NCI-H2029 treated with DMSO at 0.1 percent for 48 hours (cell line): Measurements from ENCODE around the gene IPO4.
"Not testable (repeated sequence)": the region's sequence is repeated elsewhere in the genome, so short reads cannot be mapped to it uniquely, and the experiment has no call there.

Experiments used
- DNase-seq: peaks from one replicate; lab custom pipeline; 2025; lab: John Stamatoyannopoulos, UW

Gene IPO4

GRCh38 chr14:24215495-24216344 is 27.1 kb upstream of the IPO4 start, which contains the start of gene MDP1:
MDP1 (minus strand) TSS chr14:24216066; CDS start chr14:24215955, 111 bp downstream.
- peak; percentile 36 for DNase-seq

DNA sequence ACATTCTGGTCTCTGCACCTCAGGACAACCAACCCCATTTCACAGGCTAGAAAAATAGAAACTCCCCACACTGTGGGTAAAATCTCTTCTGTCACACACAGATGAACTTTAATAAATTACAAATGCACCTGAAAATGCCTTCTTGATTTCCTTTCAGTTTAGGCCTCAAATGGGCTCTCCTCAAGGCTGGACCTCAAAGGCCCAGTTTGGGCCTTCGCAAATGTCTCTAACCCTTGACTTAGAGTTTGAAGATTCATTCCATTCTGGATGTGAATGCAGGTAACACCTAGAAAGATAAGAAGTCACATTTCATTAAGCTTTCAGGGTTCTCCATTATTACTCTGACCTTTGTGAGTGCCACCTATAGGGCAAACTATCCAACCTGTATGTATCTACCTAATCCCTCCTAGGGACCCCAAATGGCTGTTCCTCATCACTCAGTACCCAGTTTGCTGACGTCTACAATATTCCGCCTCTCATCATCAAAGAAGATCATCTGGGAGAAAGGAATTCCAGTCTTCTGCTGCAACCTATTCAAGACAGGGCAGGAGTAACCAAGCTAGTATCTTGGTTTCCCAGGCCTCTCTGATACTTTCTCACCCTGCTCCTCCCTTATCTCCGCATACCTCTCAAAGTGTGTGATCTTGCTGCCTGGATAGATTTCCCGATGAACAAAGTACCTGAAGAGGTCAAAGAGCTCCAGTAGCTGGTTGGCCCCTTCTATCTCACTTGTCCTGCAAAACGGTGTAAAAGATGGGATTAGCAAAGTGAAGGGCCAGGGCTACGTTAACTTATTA is 25.4 kb upstream of the IPO4 start:
- no peak for DNase-seq

GRCh38 chr14:24212924-24213865 is 24.6 kb upstream of the IPO4 start, which contains the start of gene CHMP4A:
CHMP4A (minus strand) TSS chr14:24213488; CDS start chr14:24213439, 49 bp downstream.
- peak; percentile 78 for DNase-seq

GRCh38 chr14:24211311-24211710 is 22.7 kb upstream of the IPO4 start:
- DNase-seq: no peak

GRCh38 chr14:24207625-24208024 is 19.0 kb upstream of the IPO4 start:
- no peak for DNase-seq

DNA sequence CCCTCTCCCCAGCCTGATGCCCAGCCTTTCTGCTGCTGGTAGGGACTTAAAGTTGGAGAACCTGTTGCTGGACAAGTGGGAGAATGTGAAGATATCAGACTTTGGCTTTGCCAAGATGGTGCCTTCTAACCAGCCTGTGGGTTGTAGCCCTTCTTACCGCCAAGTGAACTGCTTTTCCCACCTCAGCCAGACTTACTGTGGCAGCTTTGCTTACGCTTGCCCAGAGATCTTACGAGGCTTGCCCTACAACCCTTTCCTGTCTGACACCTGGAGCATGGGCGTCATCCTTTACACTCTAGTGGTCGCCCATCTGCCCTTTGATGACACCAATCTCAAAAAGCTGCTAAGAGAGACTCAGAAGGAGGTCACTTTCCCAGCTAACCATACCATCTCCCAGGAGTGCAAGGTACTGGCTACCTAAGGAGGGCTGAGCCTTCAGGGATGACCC is 18.5 kb upstream of the IPO4 start:
- no peak for DNase-seq

DNA sequence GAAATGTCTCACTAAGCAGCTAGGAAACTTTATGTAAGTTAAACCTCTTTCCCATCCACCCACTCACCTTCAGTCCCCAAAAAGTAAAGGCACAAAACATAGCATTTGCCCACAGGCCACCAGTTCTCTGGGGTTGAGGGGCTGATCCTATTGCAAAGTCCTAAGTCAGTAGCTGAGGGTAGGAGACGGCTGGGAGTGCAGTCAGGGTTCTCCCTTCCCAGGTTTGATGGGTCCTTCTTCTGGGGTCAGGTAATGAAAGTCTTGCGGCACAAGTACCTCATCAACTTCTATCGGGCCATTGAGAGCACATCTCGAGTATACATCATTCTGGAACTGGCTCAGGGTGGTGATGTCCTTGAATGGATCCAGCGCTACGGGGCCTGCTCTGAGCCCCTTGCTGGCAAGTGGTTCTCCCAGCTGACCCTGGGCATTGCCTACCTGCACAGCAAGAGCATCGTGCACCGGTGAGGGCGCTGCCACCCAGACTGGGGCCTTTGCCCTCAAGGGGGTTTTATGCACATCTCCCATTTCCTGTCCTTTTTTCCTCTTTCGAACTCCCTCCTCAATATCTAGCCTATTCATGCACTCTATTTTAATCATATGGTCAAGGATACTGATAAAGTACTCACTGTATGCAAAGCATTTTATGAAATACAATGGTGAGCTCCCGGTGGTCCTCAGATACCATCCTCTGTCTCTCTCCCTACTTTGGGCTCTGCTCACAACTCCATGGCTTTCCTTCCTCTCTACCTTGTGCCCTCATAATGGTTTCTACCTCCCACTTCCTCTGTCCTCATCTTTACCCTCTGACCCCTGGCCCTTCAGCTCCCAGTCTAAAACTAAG is 17.9 kb upstream of the IPO4 start:
- DNase-seq: no peak

DNA sequence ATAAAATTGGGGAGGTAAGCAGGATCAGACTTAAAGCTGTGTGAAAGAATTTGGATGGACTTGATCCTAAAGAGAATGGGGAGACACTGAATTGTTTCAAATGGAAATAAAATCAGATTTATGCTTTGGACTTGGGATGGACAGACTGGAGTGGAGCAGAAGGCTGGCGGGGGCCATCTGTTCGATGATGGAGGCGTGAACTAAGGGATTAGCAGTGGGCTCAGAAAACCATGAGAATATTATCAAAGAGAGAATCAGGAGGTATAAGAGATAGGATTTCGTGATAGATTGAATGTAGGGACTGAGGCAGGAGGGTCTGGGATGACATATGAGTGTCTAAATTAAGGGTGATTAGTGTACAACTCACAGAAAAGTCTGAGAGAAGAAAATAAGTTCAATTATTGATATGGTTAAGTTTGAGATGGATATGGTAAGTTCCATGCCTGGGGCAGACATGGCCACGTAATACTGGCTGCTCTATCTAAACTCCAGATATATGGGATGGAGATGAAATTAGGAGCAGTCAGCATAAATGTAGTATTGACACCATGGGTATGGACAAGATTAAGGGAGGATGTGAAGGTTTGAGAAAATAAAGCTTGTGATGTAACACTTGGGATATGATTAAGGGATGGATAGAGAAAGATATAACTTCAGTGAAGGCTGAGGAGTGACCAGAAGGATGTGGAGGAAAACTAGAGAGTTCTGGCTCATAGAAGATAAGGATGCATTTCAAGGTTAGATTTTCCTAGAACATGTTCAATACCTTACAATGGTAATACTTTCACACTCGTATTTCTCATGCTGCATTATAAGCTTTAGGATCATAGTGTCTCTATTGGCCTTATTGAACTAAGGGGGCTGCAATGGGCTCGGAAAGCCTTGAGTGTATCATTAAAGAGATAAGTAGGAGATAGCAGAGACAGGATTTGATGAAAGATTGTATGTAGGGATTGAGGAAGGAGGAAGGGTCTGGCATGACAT is 15.8 kb upstream of the IPO4 start:
- DNase-seq: no peak

GRCh38 chr14:24203249-24203886 is 14.8 kb upstream of the IPO4 start:
- not testable (repeated sequence) for DNase-seq

GRCh38 chr14:24202538-24202937 is 13.9 kb upstream of the IPO4 start:
- DNase-seq: not testable (repeated sequence)

DNA sequence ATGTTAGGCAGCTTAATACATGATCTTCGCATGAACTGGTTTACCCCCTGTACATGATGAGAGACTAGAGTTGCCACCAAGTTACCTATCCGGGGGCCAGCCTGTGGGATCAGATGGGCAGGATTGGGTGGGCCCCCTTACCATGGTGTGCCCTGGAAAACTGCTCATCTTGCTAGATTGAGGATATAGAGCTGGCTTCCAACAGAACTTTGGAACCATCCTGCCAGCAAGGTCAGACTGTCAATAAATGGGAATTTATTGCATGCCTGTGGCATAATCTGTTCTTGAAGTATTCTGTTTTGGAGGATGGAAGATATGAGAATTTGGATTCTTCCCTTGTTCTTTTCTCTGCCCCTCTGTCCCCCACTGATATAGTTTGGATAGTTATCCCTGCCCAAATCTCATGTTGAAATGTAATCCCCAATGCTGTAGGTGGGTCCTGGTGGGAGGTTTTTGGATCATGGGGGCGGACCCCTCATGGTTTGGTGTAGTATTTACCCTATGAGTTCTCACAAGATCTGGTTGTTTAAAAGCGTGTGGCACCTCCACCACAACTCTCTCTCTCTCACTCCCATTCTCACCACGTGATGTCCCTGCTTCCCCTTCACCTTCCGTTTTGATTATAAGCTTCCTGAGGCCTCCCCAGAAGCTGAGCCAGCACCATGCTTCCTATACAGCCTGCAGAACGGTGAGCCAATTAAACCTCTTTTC is 10.4 kb upstream of the IPO4 start:
- no peak for DNase-seq

GRCh38 chr14:24197056-24197450 is 8.4 kb upstream of the IPO4 start:
- DNase-seq: no peak

DNA sequence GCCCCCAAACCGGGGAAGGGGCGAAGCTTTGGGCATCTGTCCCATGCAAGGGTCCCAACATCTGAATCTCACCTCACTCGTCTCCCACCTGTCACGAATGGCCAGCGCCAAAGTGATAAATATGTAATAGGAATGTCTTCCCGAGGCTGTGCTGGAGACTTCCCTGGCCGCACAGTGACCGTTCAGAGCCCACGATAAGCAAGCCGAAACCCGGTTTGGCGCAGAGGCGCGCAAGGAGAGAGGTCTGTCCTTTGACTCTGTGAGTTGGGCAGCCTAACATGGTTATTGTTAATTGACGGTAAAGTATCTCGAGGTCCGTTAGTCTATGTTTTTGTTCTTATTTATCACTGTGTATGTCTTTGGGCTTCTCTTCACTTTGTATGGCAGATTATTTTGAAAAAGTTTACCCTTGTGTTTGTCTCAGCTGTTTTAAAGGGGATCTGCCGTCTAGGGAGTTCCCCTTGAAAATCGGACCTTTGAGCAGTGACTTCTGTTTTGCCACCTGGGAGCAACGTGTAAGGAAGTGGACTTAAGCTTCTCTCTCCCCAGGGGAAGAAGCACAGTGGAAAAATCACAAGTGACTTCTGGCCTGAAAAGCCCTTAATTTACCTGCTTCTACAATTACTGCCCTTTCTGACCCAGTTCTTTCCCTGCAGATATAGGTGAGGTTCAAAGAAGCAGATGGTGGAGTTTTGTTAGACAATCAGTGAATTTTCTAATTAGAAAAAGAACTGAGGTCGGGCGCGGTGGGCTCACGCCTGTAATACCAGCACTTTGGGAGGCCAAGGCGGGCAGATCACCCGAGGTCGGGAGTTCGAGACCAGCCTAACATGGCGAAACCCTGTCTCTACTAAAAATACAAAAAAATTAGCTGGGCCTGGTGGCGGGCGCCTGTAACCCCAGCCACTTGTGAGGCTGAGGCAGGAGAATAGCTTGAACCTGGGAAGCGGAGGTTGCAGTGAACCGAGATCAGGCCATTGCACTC is 7.7 kb upstream of the IPO4 start:
- no peak for DNase-seq

DNA sequence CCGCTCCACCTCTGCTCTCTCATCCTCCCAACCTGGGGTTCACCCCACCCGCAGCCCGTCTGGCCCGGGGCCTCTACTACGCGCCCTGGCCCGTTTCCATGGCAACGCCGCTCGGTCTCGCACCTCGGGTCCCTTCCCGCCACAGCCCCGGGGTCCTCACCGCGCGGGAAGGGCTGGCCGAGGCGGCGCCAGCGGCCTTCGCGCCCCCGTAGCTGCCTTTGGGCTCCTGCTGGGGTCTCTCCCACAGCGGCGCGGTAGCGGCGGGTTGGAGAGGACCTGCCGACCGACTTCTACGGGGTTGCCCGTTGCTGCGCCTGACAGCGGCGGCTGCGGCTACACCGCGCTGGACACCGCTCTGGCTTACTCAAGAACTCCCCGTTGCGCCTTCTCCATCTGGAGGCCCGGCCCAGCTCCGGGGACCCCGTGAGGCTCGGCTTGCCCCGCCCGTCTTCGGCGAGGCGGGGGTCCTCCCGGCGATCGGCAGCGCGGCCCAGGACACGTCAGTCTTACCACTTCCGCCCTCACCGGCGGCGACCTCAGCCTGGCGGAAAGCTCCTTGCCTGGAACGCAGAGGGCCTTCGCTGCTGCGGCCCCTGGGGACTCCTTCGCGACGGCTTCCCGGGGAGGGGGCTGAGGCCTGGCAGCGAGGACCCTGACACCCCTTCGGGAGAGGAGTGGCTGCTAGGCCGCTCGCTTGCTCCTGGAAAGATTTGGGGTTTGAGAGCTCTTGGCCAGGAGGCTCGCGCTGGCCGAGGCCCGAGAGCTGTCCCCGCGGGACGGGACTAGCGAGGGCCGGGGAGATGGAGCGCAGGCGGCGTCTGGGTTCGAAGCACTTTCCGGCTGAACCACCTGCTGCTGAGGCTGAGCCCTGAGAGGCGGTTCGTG is 6.8 kb upstream of the IPO4 start, which contains the start of gene TM9SF1:
Gene TM9SF1, minus strand, starts transcription at position 256 of the 885 bp plus-strand sequence. CDS start 422 bp downstream, outside the sequence.
- peak; percentile 31 for DNase-seq

GRCh38 chr14:24194873-24195185 is 6.2 kb upstream of the IPO4 start:
- no peak for DNase-seq
